HG03354 (cell line): ENCODE measurements around the gene PLXND1.

Experiments used
- ATAC-seq: cut with Tn5 transposase; IDR thresholded peaks from one replicate; pipeline ENCODE4 v1.9.1; 2021; ENCODE audit warnings: mild to moderate bottlenecking; ENCODE audit not compliant: unreplicated experiment, poor library complexity, severe bottlenecking

PLXND1 gene

GRCh38 chr3:129572603-129573002, 33.9 kb downstream of the PLXND1 start:
- ATAC-seq = no peak

- ATAC-seq = no peak
Observed at GRCh38 chr3:129571605-129572547, 34.6 kb downstream of the PLXND1 start.

GRCh38 chr3:129569856-129570255, 36.6 kb downstream of the PLXND1 start:
- ATAC-seq = no peak

GRCh38 chr3:129567939-129568338, 38.5 kb downstream of the PLXND1 start:
- ATAC-seq = no peak

- ATAC-seq = no peak
Observed at GRCh38 chr3:129567176-129567705, 39.2 kb downstream of the PLXND1 start.

GRCh38 chr3:129565902-129566301, 40.6 kb downstream of the PLXND1 start:
- no peak for ATAC-seq

GRCh38 chr3:129564981-129565644, 41.4 kb downstream of the PLXND1 start:
- ATAC-seq = no peak

- ATAC-seq = no peak
Observed at GRCh38 chr3:129563850-129564535, 42.5 kb downstream of the PLXND1 start.

- no peak for ATAC-seq
Observed at GRCh38 chr3:129563332-129563731, 43.1 kb downstream of the PLXND1 start.

- no peak for ATAC-seq
Observed at GRCh38 chr3:129562803-129563202, 43.7 kb downstream of the PLXND1 start.

- no peak for ATAC-seq
Observed at GRCh38 chr3:129561619-129562248, 44.7 kb downstream of the PLXND1 start.

GRCh38 chr3:129560911-129561594, 45.4 kb downstream of the PLXND1 start:
- no peak for ATAC-seq

- no peak for ATAC-seq
Observed at GRCh38 chr3:129560269-129560787, 46.1 kb downstream of the PLXND1 start.

- no peak for ATAC-seq
Observed at GRCh38 chr3:129559565-129560079, 46.9 kb downstream of the PLXND1 start.

- peak; percentile 72 for ATAC-seq
Observed at GRCh38 chr3:129558772-129559564, 47.5 kb downstream of the PLXND1 start.

GRCh38 chr3:129558081-129558771, 48.2 kb downstream of the PLXND1 start:
- peak; percentile 36 for ATAC-seq

GRCh38 chr3:129557548-129557894, 49.0 kb downstream of the PLXND1 start:
- ATAC-seq = no peak
